AG20443 (cell line): ENCODE data around the gene ITGAV.

Source experiments
- DNase-seq: peaks from one replicate; pipeline ENCODE4 v3.0.0; 2012; ENCODE audit warnings: low spot score, mixed read lengths

Gene ITGAV

DNA sequence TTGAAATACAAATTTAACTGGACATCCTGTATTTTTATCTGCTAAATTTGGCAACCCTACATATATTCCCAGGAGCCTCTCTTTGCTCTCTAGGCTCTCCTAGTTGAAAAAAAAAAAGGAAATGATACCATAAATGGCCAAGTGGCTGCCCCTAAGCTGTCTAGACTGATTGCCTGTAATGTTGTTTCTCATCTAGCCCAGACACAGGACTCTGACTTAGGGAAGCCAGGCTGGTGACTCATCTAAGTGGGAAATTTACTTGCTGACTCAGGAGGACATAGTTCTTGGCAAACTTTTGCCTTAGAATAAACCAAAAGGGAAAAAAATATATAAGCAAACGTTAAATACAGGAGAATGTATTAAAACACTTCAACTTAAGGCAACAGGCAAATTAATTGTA lies 14.6 kb upstream of the ITGAV start:
- DNase-seq: peak; percentile 92

GRCh38 chr2:186575856-186576255 lies 14.0 kb upstream of the ITGAV start:
- no peak for DNase-seq

GRCh38 chr2:186576614-186577013 lies 13.2 kb upstream of the ITGAV start:
- DNase-seq: peak; percentile 34

DNA sequence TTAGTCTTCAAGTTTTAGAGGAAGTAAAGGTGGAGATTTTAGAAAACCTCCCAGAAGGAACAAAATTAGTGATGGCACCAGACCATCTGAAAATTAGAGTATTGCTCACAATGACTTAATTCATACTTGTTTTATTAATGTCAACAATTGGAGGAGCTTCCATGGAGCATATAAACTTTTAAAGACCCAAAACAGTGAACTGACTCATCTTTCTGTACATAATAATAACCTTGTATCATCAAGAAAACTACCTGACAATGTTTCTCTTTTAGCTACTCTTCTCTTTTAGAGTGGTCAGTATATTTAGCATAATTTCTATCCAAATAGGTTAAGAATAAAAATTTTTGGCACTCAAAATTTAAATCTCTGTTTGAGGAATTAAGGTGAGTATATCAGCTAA lies 7.2 kb upstream of the ITGAV start:
- DNase-seq: no peak

GRCh38 chr2:186584053-186584452 lies 5.8 kb upstream of the ITGAV start:
- DNase-seq: no peak

GRCh38 chr2:186588421-186588820 lies 1.4 kb upstream of the ITGAV start:
- DNase-seq: no peak

- no peak for DNase-seq
Measured at GRCh38 chr2:186588940-186589611, 780 bp upstream of the ITGAV start.

DNA sequence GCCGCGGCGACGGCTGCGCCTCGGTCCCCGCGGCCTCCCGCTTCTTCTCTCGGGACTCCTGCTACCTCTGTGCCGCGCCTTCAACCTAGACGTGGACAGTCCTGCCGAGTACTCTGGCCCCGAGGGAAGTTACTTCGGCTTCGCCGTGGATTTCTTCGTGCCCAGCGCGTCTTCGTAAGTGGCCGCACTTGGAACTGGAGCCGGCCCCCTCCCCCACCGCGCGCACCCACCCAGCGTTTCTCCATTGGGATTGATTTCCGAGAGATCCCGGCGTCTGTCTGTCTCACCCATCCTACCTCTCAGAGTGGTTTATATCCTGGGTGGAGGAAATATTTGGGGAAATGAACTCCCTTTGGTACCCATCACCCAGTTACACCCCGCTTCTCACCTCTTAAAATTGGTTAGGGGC lies 498 bp downstream of the ITGAV start:
- no peak for DNase-seq

DNA sequence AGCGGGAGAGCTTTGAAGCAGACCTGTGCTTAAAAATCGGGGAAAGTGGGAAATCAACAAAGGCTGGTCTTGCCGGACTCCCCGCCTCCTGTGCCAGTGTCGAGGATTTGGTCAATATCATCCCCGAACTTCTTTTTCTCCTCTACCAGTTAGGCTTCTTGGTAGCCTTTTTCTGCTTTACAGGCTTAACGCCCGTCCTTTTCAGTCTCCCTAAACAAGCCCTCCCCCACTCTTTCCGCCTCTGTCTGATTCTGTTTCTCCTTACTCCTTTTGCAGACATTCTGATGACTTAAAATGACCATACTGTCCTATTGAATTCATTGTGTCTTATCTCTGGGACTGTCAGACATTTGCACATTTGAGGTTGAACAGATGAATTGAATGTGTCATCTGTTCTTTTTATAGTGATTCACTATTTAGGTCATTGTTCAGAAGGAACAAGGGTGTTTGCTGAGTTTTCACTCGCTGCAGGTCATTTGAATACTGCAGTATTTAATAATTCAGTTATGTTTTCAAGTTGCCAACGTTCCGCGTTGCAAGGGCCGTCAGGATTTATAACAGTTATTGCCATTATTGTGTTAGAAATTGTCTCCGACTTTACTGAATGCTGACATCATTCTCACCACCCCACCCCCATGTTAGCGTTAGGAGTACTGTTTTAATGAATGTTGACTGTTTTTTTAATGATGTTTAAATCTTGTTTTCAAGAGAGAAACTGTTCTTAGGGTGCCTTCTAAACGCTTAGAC lies 1.1 kb downstream of the ITGAV start:
- peak; percentile 25 for DNase-seq

GRCh38 chr2:186591506-186591890 lies 1.6 kb downstream of the ITGAV start:
- no peak for DNase-seq

- DNase-seq: no peak
Measured at GRCh38 chr2:186592137-186592875, 2.5 kb downstream of the ITGAV start.

- DNase-seq: no peak
Measured at GRCh38 chr2:186593523-186593922, 3.7 kb downstream of the ITGAV start.

GRCh38 chr2:186594001-186594722 lies 4.3 kb downstream of the ITGAV start:
- no peak for DNase-seq

DNA sequence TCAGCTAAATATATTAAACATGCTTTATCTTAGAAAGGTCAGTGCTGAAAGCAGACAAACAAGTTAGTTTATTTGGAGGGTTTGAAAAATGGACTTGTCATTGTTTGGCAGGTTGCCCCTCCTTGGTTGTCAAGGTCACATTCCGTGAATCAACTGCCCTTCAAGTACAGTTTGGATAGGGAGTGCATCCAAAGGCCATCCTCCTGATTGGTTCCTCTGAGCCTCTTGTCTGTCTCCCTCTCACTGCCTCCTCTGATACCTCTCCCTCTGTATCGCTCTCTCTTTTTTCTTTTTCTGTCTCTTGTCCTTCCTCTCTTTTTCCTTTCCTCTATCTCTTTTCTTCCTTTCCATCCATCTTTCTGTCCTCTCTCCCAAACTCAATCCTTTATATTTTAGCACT lies 5.4 kb downstream of the ITGAV start:
- DNase-seq: no peak

- no peak for DNase-seq
Measured at GRCh38 chr2:186599186-186599778, 9.4 kb downstream of the ITGAV start.

DNA sequence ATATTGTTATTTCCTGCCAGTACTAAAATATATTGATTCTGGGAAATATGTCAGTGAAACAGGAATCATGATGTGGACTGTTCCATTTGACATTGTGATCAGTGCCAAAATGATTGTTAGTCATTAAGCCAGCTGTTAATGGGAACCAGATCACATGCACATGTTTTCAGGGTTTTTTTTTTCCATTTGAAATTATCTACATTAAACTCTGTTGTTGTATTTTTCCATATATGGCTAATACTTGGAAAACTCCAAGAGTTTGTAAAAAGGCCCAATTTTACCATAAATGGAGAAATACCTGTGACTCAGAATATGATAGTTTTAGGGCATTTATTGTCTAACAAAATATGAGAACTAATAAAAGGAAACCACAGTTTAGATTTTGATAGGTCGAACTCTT lies 13.4 kb downstream of the ITGAV start:
- no peak for DNase-seq

DNA sequence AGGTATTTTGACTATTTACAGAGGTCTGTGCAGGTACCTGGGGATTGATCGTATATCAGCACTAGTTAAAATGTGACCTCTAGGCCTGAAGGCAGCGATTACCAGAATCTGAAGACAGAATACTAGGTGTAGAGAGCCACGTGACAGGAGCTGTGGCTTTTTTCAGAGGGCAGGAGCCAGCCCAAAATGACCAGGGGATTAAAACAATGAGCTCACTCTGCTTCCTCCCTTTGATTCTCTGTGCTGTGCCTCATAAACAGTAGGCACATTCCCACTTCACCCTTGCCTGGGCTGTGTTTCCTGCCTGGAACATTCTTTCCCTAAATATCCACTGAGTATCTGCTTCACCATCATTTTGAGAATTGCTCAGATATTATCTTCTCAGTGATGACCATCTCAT lies 15.2 kb downstream of the ITGAV start:
- DNase-seq: peak; percentile 13

- no peak for DNase-seq
Measured at GRCh38 chr2:186607660-186608324, 17.9 kb downstream of the ITGAV start.

- no peak for DNase-seq
Measured at GRCh38 chr2:186610785-186611184, 20.9 kb downstream of the ITGAV start.

DNA sequence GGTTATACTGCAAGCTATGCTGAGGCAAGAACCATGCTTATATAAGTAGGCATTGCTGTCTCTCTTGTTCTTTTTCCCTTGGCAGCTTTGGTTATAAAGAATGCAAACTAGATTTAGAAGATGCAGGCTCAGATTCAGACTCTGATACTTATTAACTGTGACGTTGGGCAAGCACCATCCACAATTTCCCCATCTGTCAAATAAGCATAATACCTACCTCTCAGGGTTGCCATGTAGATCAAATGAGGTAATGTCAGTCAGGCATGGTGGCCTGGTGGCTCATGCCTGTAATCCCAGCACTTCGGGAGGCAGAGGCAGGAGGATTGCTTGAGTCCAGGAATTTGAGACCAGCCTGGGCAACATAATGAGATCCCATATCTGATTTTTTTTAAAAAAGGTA lies 21.7 kb downstream of the ITGAV start:
- DNase-seq: no peak

GRCh38 chr2:186612026-186612425 lies 22.2 kb downstream of the ITGAV start:
- DNase-seq: no peak
